Measurements from ENCODE around the gene BTRC. TPM values are rescaled to one million over a fixed set of nuclear protein-coding genes. Genes with fewer than 3 reads are reported as not detected.

Gene BTRC
- total RNA-seq, 1 donor from 2014 or later, result 28.6 TPM

- Mint-ChIP-seq H3K36me3 (ENCODE audit: low read depth) (peaks cover 4% of the 10 kb centered on the region), H3K4me1 (ENCODE audit: low read depth) (no peaks in the 10 kb centered on the region), H3K4me3 (ENCODE audit: unreplicated experiment) (no peak overlapping the region), H3K9me3 (ENCODE audit: low read depth) (no peaks in the 10 kb centered on the region), H3K27me3 (ENCODE audit: low read depth) (peaks cover 5% of the 10 kb centered on the region), H3K27ac (ENCODE audit: unreplicated experiment) (no peak overlapping the region)
- no peak for DNase-seq (ENCODE audit: low spot score)
- TF ChIP-seq CTCF (IDR thresholded peaks at IDR 0.05), result no peak
These were observed 205.8 kb downstream of the BTRC start for GRCh38 chr10:101559596-101560297.

GRCh38 chr10:101560298-101561067 is 206.5 kb downstream of the BTRC start:
- Mint-ChIP-seq H3K36me3 (ENCODE audit: low read depth) (peaks cover 2% of the 10 kb centered on the region), H3K4me1 (ENCODE audit: low read depth) (no peaks in the 10 kb centered on the region), H3K27me3 (ENCODE audit: low read depth) (peaks cover 10% of the 10 kb centered on the region), H3K9me3 (ENCODE audit: low read depth) (no peaks in the 10 kb centered on the region), H3K27ac (ENCODE audit: unreplicated experiment) (no peak overlapping the region), H3K4me3 (ENCODE audit: unreplicated experiment) (no peak overlapping the region)
- DNase-seq (ENCODE audit: low spot score), result no peak
- TF ChIP-seq CTCF (IDR thresholded peaks at IDR 0.05), result no peak

- no peak for TF ChIP-seq CTCF (IDR thresholded peaks at IDR 0.05)
- Mint-ChIP-seq H3K4me3 (ENCODE audit: unreplicated experiment) (no peak overlapping the region), H3K9me3 (ENCODE audit: low read depth) (no peaks in the 10 kb centered on the region), H3K4me1 (ENCODE audit: low read depth) (peaks cover 1% of the 10 kb centered on the region), H3K36me3 (ENCODE audit: low read depth) (no peaks in the 10 kb centered on the region), H3K27ac (ENCODE audit: unreplicated experiment) (no peak overlapping the region), H3K27me3 (ENCODE audit: low read depth) (peaks cover 13% of the 10 kb centered on the region)
- no peak for DNase-seq (ENCODE audit: low spot score)
These were observed 207.3 kb downstream of the BTRC start for GRCh38 chr10:101561068-101561915.

GRCh38 chr10:101562231-101562630 is 208.3 kb downstream of the BTRC start:
- DNase-seq (ENCODE audit: low spot score), result no peak
- Mint-ChIP-seq H3K36me3 (ENCODE audit: low read depth) (no peaks in the 10 kb centered on the region), H3K27me3 (ENCODE audit: low read depth) (peaks cover 19% of the 10 kb centered on the region)

More at GRCh38 chr10:101562231-101562630, 208.3 kb downstream of the BTRC start:
- H3K9me3 Mint-ChIP-seq (ENCODE audit: low read depth), result no peaks in the 10 kb centered on the region
- no peak for TF ChIP-seq CTCF (IDR thresholded peaks at IDR 0.05)
- H3K4me3 Mint-ChIP-seq (ENCODE audit: unreplicated experiment), result no peak overlapping the region
- H3K27ac Mint-ChIP-seq (ENCODE audit: unreplicated experiment), result no peak overlapping the region
- H3K4me1 Mint-ChIP-seq (ENCODE audit: low read depth), result peaks cover 5% of the 10 kb centered on the region

Data from chondrocyte (in vitro differentiated cells).